CD4-positive, alpha-beta T cell treated with Interleukin-2 at 100 ng/mL for 4 hours (primary cell): Measurements from ENCODE around the gene SNX25.
"Not testable (repeated sequence)": the region's sequence is repeated elsewhere in the genome, so short reads cannot be mapped to it uniquely, and the experiment has no call there.

Experiments used
- DNase-seq: peaks from one replicate; pipeline ENCODE4 v3.0.0-alpha.2; 2020; ENCODE audit warnings: low spot score

Gene SNX25

GRCh38 chr4:185232370-185232769, 23.0 kb downstream of the SNX25 start:
- DNase-seq: no peak

DNA sequence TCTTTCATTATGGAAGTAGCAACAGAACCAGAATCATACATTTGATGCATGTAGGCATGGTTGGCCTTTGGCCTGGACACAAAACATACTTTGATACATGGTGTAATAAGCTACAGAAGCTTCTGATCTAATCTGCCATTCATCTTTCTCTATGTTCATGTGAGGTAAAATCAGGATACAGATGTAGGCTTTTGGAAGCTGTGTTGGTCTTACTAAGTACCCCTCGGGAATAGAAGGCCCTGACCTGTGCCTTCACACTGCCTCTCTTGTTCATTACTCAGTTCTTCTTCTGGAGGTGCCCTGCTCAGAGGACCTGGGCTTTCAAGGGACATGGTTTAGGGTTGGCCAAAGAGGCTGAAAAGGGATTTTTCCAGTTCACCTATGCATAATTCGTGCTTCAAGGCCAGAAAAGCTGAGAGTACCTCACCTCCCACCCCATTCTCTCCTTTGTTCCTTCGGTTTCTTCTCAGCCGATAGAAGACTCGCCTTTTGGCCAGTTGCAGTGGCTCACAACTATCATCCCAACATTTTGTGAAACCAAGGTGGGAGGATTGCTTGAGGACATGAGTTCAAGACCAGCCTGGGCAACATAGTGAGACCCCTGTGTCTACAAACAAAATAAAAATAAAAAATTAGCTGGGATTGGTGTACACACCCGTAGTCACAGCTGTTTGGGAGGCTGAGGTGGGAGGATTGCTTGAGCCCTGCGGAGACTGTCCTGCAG, 25.9 kb downstream of the SNX25 start:
- DNase-seq: no peak

- DNase-seq: peak; percentile 20
Measured at GRCh38 chr4:185235843-185236503, 26.6 kb downstream of the SNX25 start.

DNA sequence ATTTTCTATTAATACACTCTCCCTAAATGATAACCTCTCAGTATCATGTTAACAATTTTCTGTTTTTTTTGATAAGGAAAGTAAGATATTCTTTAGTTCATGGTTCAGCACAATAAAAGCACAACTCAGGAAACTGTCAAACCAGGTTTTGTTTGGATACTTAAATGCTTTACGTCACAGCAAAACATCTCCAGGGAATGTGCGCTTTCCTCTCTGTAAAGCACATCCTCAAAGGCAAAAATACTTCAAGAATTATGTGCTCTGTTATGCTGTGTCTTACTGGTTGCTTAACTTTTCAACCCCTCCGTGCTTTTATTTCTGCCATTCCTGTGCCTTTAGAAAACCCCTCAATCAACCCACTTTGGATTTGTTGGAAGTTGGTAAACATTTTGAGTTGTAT, 27.8 kb downstream of the SNX25 start:
- no peak for DNase-seq

DNA sequence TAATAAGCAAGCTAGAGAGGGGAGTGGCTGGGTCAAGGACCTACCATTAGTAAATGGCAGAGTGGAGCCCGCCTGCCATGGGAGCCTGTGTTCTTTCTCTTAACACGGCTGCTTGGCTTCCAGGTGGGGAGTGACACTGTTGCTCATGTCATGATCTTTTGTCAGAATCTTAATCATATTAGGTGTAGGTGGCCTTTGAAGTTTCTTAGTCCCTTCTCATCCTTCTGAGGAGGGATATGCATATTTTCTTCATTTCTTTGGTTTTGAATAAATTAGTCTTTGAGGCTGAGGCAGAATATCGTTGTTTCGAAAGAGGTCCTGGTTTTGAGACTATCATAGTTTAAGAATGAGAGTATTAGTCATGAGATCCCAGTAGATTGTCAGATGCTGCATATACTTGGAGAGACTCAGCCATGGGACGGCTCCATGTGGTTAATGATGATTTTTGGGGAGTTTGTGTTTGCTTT, 28.9 kb downstream of the SNX25 start:
- DNase-seq: no peak

GRCh38 chr4:185238750-185239149, 29.4 kb downstream of the SNX25 start:
- DNase-seq: no peak

DNA sequence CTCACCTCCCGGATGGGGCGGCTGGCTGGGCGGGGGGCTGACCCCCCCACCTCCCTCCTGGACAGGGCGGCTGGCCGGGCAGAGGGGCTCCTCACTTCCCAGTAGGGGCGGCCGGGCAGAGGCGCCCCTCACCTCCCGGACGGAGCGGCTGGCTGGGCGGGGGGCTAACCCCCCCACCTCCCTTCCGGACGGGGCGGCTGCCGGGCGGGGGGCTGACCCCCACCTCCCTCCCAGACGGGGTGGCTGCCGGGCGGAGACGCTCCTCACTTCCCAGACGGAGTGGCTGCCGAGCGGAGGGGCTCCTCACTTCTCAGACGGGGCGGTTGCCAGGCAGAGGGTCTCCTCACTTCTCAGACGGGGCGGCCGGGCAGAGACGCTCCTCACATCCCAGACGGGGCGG, 31.1 kb downstream of the SNX25 start:
- not testable (repeated sequence) for DNase-seq

DNA sequence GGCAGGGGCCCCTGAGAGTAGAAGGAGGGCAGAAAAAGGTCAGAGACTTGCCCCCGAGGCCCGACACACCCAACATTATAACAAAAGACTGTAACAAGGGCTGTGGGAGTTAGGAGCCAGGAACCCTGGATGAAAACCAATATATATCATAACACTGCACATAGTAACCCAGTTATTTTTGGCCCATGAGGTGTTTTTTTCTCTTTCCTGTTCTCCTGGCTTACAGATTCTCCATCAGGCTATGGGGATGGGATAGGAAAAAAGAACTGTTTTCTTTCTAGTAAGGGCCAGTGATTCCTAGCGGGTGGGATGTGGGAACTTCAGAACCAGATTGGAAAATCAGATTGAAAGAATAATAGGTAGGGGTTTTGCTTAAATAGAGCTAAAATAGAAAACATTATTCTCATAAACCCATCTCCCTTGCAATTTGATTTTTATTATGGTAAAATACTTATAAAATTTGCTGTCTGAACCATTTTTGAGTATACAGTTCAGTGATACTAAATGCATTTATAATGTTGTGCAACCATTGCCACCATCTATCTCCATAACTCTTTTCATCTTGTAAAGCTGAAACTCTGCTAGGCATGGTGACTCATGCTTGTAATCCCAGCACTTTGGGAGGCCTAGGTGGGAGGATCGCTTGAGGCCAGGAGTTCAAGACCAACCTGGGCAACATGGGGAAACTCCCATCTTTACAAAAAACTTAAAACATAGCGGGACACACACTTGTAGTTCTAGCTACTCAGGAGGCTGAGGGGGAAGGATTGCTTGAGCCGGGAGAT, 33.5 kb downstream of the SNX25 start:
- DNase-seq: no peak

GRCh38 chr4:185243879-185244278, 34.5 kb downstream of the SNX25 start:
- DNase-seq: no peak

- no peak for DNase-seq
Measured at GRCh38 chr4:185244763-185245162, 35.4 kb downstream of the SNX25 start.

DNA sequence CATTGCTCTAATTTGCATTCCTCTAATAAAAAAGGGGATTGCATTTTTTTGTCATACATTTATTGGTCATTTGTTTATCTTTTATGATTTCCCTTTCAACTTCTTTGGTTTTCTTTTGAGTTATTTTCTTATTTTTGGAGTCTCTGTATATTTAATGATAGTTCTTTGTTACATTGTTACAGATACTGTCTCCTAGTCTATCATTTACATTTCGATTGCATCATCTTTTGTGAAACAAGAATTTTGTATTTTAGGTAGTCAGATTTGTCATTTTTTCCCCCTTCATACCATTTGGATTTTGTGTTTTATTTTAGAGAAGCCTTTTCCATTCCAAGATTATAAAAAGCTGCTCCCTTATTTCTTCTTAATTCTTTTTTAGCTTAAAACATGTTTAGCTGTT, 37.1 kb downstream of the SNX25 start:
- no peak for DNase-seq

GRCh38 chr4:185247151-185247550, 37.8 kb downstream of the SNX25 start:
- DNase-seq: no peak

DNA sequence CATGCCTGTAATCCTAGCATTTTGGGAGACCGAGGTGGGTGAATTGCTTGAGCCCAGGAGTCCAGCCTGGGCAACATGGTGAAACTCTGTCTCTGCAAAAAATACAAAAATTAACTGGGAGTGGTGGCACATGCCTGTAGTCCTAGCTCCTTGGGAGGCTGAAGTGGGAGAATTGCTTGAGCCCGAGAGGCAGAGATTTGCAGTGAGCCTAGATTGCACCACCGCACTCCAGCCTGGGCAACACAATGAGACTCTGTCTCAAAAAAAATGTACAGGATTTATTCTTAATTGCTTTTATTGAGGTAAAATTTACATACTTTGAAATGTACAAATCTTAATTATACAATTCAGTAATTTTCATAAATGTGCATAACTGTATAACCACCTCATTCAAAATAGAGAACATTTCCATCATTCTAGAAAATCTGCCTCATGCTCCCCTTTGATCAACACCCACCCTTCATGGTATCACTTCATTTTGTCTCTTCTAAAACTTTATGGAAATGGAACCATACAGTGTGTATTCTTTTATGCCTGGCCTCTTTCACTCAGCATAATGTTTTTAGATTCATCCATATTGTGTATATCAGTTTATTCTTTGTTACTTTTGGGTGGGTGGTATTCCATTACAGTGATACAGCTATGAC, 39.1 kb downstream of the SNX25 start:
- no peak for DNase-seq

DNA sequence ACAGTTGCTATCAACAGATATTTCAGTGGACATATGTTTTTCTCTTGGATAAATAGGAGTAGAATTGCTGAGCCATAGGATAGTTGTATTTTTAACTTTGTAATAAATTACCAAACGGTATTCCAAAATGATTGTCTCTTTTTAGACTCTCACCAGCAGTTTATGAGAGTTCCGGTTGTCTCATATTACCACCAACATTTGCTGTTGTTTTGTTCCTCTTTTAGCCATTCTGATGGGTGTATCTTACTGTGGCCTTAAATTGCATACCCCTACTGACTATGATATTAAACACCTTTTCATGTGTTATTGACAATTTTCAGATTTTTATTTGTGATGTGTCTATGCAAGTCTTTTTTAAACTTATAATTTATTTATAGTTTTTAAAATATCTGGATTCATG, 39.7 kb downstream of the SNX25 start:
- no peak for DNase-seq

DNA sequence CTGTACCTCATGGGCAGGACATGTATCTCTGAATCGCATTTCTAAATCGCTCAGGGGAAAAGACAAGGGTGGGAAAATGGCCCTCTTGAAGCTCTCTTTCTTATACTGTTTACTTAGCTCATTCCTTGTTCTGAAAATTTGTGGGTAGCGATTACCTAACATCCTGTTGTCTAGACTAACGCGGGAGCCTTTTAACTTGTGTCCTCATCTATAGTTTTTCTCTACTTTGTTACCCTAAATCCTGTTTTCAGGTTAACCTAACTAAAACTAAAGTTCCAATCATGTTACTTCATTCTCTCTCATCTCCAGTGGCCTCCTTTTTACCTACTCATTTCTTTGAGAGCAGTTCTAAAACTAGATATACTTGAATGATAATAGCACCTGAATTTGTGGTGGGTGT, 45.0 kb downstream of the SNX25 start:
- DNase-seq: peak; percentile 58

DNA sequence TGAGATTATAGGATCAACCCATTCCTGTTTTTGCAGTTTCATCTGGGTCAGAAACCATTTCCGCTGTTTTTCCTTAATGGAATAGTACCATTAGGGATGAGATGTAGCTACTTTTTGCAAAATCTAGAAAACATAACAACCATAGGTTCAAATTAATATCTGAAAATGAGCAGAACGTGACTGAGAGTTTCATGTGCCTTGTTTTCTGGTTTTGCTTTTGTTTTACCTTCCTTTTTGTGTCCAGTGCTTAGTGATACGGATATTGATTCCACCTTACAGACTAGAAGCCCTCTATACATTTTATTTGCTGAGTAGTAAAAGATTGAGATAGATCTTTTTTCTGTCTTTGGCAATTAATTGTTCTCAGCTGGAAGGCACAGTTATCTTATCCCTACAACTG, 46.5 kb downstream of the SNX25 start:
- no peak for DNase-seq

DNA sequence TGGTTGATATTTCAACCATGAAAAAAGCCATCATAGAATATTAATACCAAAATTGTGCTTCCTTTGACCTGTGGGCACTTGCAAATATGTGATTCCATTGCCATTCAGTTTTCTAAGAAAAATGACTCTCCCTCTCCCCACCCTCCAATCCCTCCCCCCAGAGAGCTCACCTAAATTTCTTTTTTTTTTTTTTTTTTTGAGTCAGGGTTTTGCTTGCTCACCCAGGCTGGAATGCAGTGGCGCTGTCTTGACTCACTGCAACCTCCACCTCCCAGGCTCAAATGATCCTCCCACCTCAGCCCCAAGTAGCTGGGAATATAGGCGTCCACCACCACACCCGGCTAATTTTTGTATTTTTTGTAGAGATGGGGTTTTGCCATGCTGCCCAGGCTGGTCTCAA, 47.0 kb downstream of the SNX25 start:
- peak; percentile 35 for DNase-seq

GRCh38 chr4:185257086-185257485, 47.7 kb downstream of the SNX25 start:
- DNase-seq: no peak

- no peak for DNase-seq
Measured at GRCh38 chr4:185257694-185258093, 48.3 kb downstream of the SNX25 start.

GRCh38 chr4:185258741-185259140, 49.3 kb downstream of the SNX25 start:
- peak; percentile 54 for DNase-seq

DNA sequence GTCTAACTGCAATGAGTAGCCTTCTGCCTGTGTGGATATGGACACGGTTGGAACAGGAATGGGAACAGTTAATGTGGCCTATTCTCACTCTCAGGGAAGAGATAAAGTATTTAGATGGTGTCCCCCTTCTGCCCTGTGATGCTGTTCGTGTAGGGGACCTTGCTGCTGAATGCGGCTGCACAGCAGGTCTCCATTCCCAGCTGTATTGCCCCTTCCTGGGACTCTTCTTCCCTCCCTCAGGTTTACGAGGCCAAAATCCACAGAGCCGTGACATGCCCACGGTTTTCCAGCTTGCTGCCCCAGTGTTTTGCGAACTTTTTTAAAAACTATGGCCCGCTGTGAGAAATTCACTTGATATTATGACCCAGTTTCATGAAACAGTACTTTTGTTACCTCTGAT, 50.3 kb downstream of the SNX25 start:
- no peak for DNase-seq

GRCh38 chr4:185261946-185262345, 52.5 kb downstream of the SNX25 start:
- DNase-seq: no peak

DNA sequence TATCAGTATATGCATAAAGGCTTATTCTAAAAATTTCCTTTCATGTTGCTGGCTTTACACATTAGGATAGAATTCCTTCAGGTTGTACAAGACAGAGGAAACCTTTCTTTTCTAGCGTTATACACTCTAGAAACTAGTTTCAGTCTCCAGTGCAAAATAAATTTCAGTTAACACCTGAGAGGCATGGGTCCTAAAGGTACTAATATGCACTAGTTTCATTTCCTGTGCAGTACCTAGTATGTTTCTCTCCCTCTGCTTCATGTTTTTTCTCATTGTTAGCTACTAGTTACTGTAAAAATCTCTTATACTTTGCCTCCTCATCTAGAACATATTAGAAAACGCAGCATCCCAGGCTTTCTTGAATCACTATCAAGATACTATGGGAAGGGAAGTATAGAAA, 54.0 kb downstream of the SNX25 start:
- DNase-seq: no peak
